Heart right ventricle (tissue), 16 donors: ENCODE results near the gene PRR29. TPM values are rescaled to one million over a fixed set of nuclear protein-coding genes. Genes with fewer than 3 reads are reported as not detected.
A peak's percentile ranks its signal among the peaks of the same experiment; 100 is the strongest.
"Not testable (repeated sequence)": the region's sequence is repeated elsewhere in the genome, so short reads cannot be mapped to it uniquely, and the experiment has no call there.

Source experiments
- ATAC-seq, 8 donors: fragments of 200-7000 bp; cut with Tn5 transposase; one replicate each; pipeline ENCODE4 v1.9.1; 2020; ENCODE audit warnings: mild to moderate bottlenecking in 8 of 8, moderate library complexity in 8 of 8, moderate number of reproducible peaks in 1 of 8
- DNase-seq, 2 donors: peaks; one replicate each; pipeline ENCODE4 v3.0.0-alpha.2; 2020
- H3K27ac ChIP-seq, 10 donors: fragments of 200-600 bp; sonication (generic) in 2 of 10; one replicate each; pipeline versions ENCODE4 v1.5.0 to v1.8.0; 2020 to 2022; ENCODE audit warnings: mild to moderate bottlenecking in 3 of 10
- H3K27me3 ChIP-seq, 7 donors: fragments of 200-600 bp; one replicate each; pipeline ENCODE4 v1.8.0; 2021 to 2022; ENCODE audit warnings: mild to moderate bottlenecking in 2 of 7
- H3K36me3 ChIP-seq, 9 donors: fragments of 200-600 bp; sonication (generic) in 1 of 9; one replicate each; pipeline versions ENCODE4 v1.5.0 to v1.8.0; 2020 to 2022; ENCODE audit warnings: mild to moderate bottlenecking in 2 of 9
- H3K4me1 ChIP-seq, 9 donors: fragments of 200-600 bp; sonication (generic) in 1 of 9; one replicate each; pipeline versions ENCODE4 v1.5.0 to v1.8.0; 2020 to 2022; ENCODE audit warnings: mild to moderate bottlenecking in 4 of 9
- H3K4me3 ChIP-seq, 10 donors: fragments of 200-600 bp; sonication (generic) in 2 of 10; one replicate each; pipeline versions ENCODE4 v1.5.0 to v1.8.0; 2020 to 2022; ENCODE audit warnings: mild to moderate bottlenecking in 7 of 10, moderate library complexity in 2 of 10
- H3K9me3 ChIP-seq, 11 donors: fragments of 200-600 bp in 10 of 11; sonication (generic) in 2 of 11; one replicate each; pipeline versions ENCODE4 v1.5.0 to v1.8.0; 2013 to 2022; ENCODE audit warnings: mild to moderate bottlenecking in 2 of 11, control low read depth in 1 of 11, moderate library complexity in 1 of 11
- CTCF ChIP-seq, 9 donors: fragments of 200-600 bp; sonication (generic) in 2 of 9; IDR thresholded peaks; one replicate each; pipeline versions ENCODE4 v1.5.0 to v1.8.0; 2021 to 2022; ENCODE audit warnings: antibody characterized with exemption in 9 of 9, mild to moderate bottlenecking in 5 of 9, moderate library complexity in 1 of 9
- WGBS, 2 donors: extraction: QIAGEN DNeasy Blood & Tissue Kit; methylation state at CpG; one replicate each; pipeline ENCODE4 v1.1.7; 2013; ENCODE audit warnings: inconsistent platforms in 1 of 2; 5-methylcytosine and 5-hydroxymethylcytosine counted together
- intact Hi-C, 10 donors: fragments of 100-400 bp; cut with DNase I; formaldehyde crosslinking; loops; one replicate each; pipeline versions ENCODE4 v1.11.1 to v1.14.2; 2022
- polyA plus RNA-seq, 2 donors: library from polyadenylated mRNA; stranded (reverse); fragments of 200-250 nt; gene quantifications; one replicate each; pipeline ENCODE4 v1.2.3, GENCODE V29; 2013
- total RNA-seq, 10 donors: library from RNA; stranded (reverse); fragmentation: NEBNext Ultra II Directional in 3 of 10; extraction: Animal tissue kit (Norgen Biotek cat#: 25700) in 3 of 10; gene quantifications; one replicate each; pipeline versions ENCODE4 v1.2.1 to v1.2.4, GENCODE V29; 2021 to 2023
- donor health status: Arrhythmogenic right ventricular cardiomyopathy.
- donor health status: ischemic (EF 13 %, LVEDD 7.1; RV severe dilation, severe dysfunction).
- donor health status: healthy with polysubstance abuse.
- donor health status: DM: no; HTN: yes; CAD: no.
- donor health status: DM: no; HTN: no; CAD: no.
- donor health status: ischemic (EF 25% LVEDD 6.9; RV normal size, moderate dysfunction).
- donor health status: ischemic (EF 25% LVEDD 5.7; RV mildly dilated, moderate dysfunction).
- donor health status: healthy.
- donor health status: DM: yes; HTN: yes; CAD: no.
- donor health status: Ischemic cardiomyopathy.
- donor health status: ischemic (EF 35%, LVEDD 5.7; RV mildly dilated, moderate dysfunction).
- donor health status: nonischemic (EF 11% LVEDD 7.7; RV severe dilation, severe dysfunction).
- donor health status: DM: yes; HTN: yes; CAD: no.
- donor health status: PGD.
- donor health status: ischemic (EF 29% LVEDD 5.4; RV normal size, mild dysfunction).
- donor health status: nonischemic (EF 23%, LVEDD 6.1; RV moderate dilation, normal function).

PRR29 gene
- total and polyA plus RNA-seq, 12 donors, result 0.21 to 0.66 (median 0.31) TPM; not detected in 4

- H3K9me3 ChIP-seq, result no peaks in the 10 kb centered on the region
- DNase-seq, result no peak
- H3K27me3 ChIP-seq, result peaks cover 0 to 3% (median 0%) of the 10 kb centered on the region in 7 donors
- peak overlapping the region; percentile 18 to 59 (median 45) for H3K4me3 ChIP-seq
- WGBS, 2 donors, result 68 to 75% methylated on average over 19 of the region's 19 CpGs
- intact Hi-C loops, result loop anchor here in 1 of 10 donors (2.0 kb wide), 1 partner anchor 16 kb away; the partner anchor contains the start of gene ICAM2
- TF ChIP-seq CTCF (IDR thresholded peaks at IDR 0.05), result no peak
- H3K4me1 ChIP-seq, result peaks cover 2 to 83% (median 64%) of the 10 kb centered on the region in 9 donors
- H3K27ac ChIP-seq, result peak overlapping the region; percentile 65 to 90 (median 84)
- ATAC-seq, result no peak
- peaks cover 0 to 36% (median 0%) of the 10 kb centered on the region in 9 donors for H3K36me3 ChIP-seq
Observed at GRCh38 chr17:64004903-64005733, 7.0 kb downstream of the PRR29 start.

GRCh38 chr17:64005734-64006167 lies 7.6 kb downstream of the PRR29 start:
- H3K27ac ChIP-seq, result peak overlapping the region; percentile 65 to 90 (median 84)
- no peaks in the 10 kb centered on the region for H3K9me3 ChIP-seq
- ATAC-seq (peak in 2 of 8 donors; percentile 4), DNase-seq (no peak)
- H3K27me3 ChIP-seq, result no peaks in the 10 kb centered on the region
- no peak for TF ChIP-seq CTCF (IDR thresholded peaks at IDR 0.05)
- peaks cover 0 to 36% (median 0%) of the 10 kb centered on the region in 9 donors for H3K36me3 ChIP-seq
- peaks cover 2 to 85% (median 65%) of the 10 kb centered on the region in 9 donors for H3K4me1 ChIP-seq
- intact Hi-C loops, result loop anchor here in 1 of 10 donors (2.0 kb wide), 1 partner anchor 15 kb away; the partner anchor contains the start of gene ICAM2
- WGBS, 2 donors, result 37 to 38% methylated on average over 6 of the region's 6 CpGs
- peak overlapping the region; percentile 18 to 59 (median 45) for H3K4me3 ChIP-seq

GRCh38 chr17:64006361-64007088 lies 8.4 kb downstream of the PRR29 start:
- 48 to 51% methylated on average over 13 of the region's 13 CpGs for WGBS, 2 donors
- H3K27ac ChIP-seq, result peak overlapping the region; percentile 65 to 90 (median 84)
- H3K36me3 ChIP-seq, result peaks cover 0 to 39% (median 0%) of the 10 kb centered on the region in 9 donors
- peaks cover 0 to 4% (median 0%) of the 10 kb centered on the region in 7 donors for H3K27me3 ChIP-seq
- intact Hi-C loops, result no loop called here
- no peaks in the 10 kb centered on the region for H3K9me3 ChIP-seq
- peak overlapping the region; percentile 18 to 59 (median 45) for H3K4me3 ChIP-seq
- TF ChIP-seq CTCF (IDR thresholded peaks at IDR 0.05), result no peak
- DNase-seq (peak; percentile 80 to 90), ATAC-seq (peak; percentile 77 to 90 (median 87))
- peaks cover 2 to 78% (median 58%) of the 10 kb centered on the region in 9 donors for H3K4me1 ChIP-seq

GRCh38 chr17:64007089-64007837 lies 9.1 kb downstream of the PRR29 start:
- peak overlapping the region in 2 of 10 donors; percentile 12 to 47 for H3K4me3 ChIP-seq
- intact Hi-C loops, DNase-seq, H3K27me3 ChIP-seq, H3K9me3 ChIP-seq: not testable (repeated sequence)
- ATAC-seq, result peak in 5 of 8 donors; percentile 23 to 54 (median 41)
- 75 to 82% methylated on average over 5 of the region's 5 CpGs for WGBS, 2 donors
- peaks cover 2 to 71% (median 51%) of the 10 kb centered on the region in 9 donors for H3K4me1 ChIP-seq
- peak overlapping the region; percentile 47 to 90 (median 74) for H3K27ac ChIP-seq
- H3K36me3 ChIP-seq, result peaks cover 0 to 43% (median 0%) of the 10 kb centered on the region in 9 donors
